Ovary (tissue), 9 donors: ENCODE results near the gene DCP1B. TPM values are rescaled to one million over a fixed set of nuclear protein-coding genes. Genes with fewer than 3 reads are reported as not detected.

Experiments used
- DNase-seq, 5 donors: peaks; one replicate each; pipeline ENCODE4 v3.0.0-alpha.2; 2019 to 2020
- H3K27ac ChIP-seq, 2 donors: fragments of 200-600 bp; one replicate each; pipeline versions ENCODE4 v1.5.1 to v1.8.0; 2019 to 2022
- H3K27me3 ChIP-seq: fragments of 200-600 bp; one replicate; pipeline ENCODE4 v1.8.0; 2022
- H3K36me3 ChIP-seq: fragments of 200-600 bp; sonication (generic); one replicate; pipeline ENCODE4 v1.5.1; 2019
- H3K4me1 ChIP-seq: one replicate; pipeline ENCODE4 v1.8.1; 2013; ENCODE audit warnings: mild to moderate bottlenecking, moderate library complexity; ENCODE audit not compliant: insufficient read depth
- H3K4me3 ChIP-seq: fragments of 200-600 bp; sonication (generic); one replicate; pipeline ENCODE4 v1.5.1; 2017
- H3K9me3 ChIP-seq, 2 donors: fragments of 200-600 bp in 1 of 2; sonication (generic) in 1 of 2; one replicate each; pipeline versions ENCODE4 v1.5.1 to v1.8.1; 2013 to 2019; ENCODE audit warnings: mild to moderate bottlenecking in 1 of 2, moderate library complexity in 1 of 2
- CTCF ChIP-seq, 3 donors: fragments of 450-650 bp in 2 of 3; fragments of 200-600 bp in 1 of 3; IDR thresholded peaks; one replicate each; pipeline versions ENCODE4 v1.5.1 to v1.8.0; 2016 to 2022; ENCODE audit warnings: antibody characterized with exemption in 3 of 3, mild to moderate bottlenecking in 1 of 3
- EP300 ChIP-seq: sonication (generic); formaldehyde crosslinking; IDR thresholded peaks from one replicate; pipeline ENCODE4 v1.6.1; 2017; ENCODE audit warnings: antibody characterized with exemption
- POLR2A ChIP-seq: fragments of 450-650 bp; IDR thresholded peaks from one replicate; pipeline ENCODE4 v1.6.1; 2017; ENCODE audit warnings: antibody characterized with exemption, mild to moderate bottlenecking, moderate library complexity
- WGBS, 3 donors: extraction: QIAGEN DNeasy Blood & Tissue Kit in 1 of 3; methylation state at CpG; one replicate each; pipeline versions ENCODE4 v1.1.5 to v1.1.7; 2013 to 2017; 5-methylcytosine and 5-hydroxymethylcytosine counted together
- intact Hi-C, 4 donors: fragments of 100-400 bp; cut with DNase I; formaldehyde crosslinking; loops; one replicate each; pipeline versions ENCODE4 v1.11.0 to v1.15.1; 2022 to 2023
- polyA plus RNA-seq, 2 donors: library from polyadenylated mRNA; stranded (reverse); fragments of 200-250 nt in 1 of 2; fragments of 350-450 nt in 1 of 2; fragmentation: Illumina TruSeq in 1 of 2; extraction: RNeasy Lipid Tissue Mini Kit (QIAGEN cat#74804) in 1 of 2; gene quantifications; one replicate each; pipeline ENCODE4 v1.2.3, GENCODE V29; 2013 to 2014
- total RNA-seq, 7 donors: library from RNA; depleted of rRNA in 2 of 7; stranded (reverse); fragments of >200 nt in 2 of 7; fragmentation: NEBNext Ultra II Directional in 3 of 7; extraction: Animal tissue kit (Norgen Biotek cat#: 25700) in 3 of 7; gene quantifications; one replicate each; pipeline versions ENCODE4 v1.1.0 to v1.2.4, GENCODE V29; 2016 to 2023
- donor health status: DM: no; HTN: no; CAD: no; lungs with moderate emphysema.
- donor health status: DM: no; HTN: no; CAD: no.
- donor health status: Bipolar disorder and iron deficiency.
- donor health status: DM: yes; HTN: yes; CAD: no.
- donor health status: DM: no; HTN: no; CAD: no.
- donor health status: DM: yes; HTN: yes; CAD: no.

DCP1B gene
- total and polyA plus RNA-seq, 9 donors, result 13.5 to 22.9 (median 17.2) TPM

- Histone ChIP-seq H3K27me3 (no peaks in the 10 kb centered on the region), H3K9me3 (no peaks in the 10 kb centered on the region), H3K27ac (no peak overlapping the region), H3K4me3 (no peak overlapping the region), H3K36me3 (no peaks in the 10 kb centered on the region), H3K4me1 (peaks cover 7% of the 10 kb centered on the region)
- DNase-seq, result no peak
- TF ChIP-seq CTCF (IDR thresholded peaks at IDR 0.05) (no peak), EP300 (no peak), POLR2A (no peak)
- 40 to 60% (median 54%) methylated on average over 12 of the region's 12 CpGs for WGBS, 3 donors
- intact Hi-C loops, result no loop called here
Measured at GRCh38 chr12:2017546-2018337, 13.5 kb upstream of the DCP1B start.

GRCh38 chr12:2016862-2017545 lies 12.7 kb upstream of the DCP1B start:
- intact Hi-C loops, result no loop called here

GRCh38 chr12:2014231-2014630 lies 10.0 kb upstream of the DCP1B start:
- DNase-seq, result no peak
- Histone ChIP-seq H3K27me3 (no peaks in the 10 kb centered on the region), H3K9me3 (no peaks in the 10 kb centered on the region), H3K4me1 (peaks cover 7% of the 10 kb centered on the region), H3K4me3 (no peak overlapping the region), H3K27ac (peak overlapping the region in 1 of 2 donors; percentile 32), H3K36me3 (no peaks in the 10 kb centered on the region)
- no peak for TF ChIP-seq CTCF (IDR thresholded peaks at IDR 0.05)
- TF ChIP-seq EP300, result no peak
- no peak for TF ChIP-seq POLR2A
- 37 to 44% (median 41%) methylated on average over 4 of the region's 4 CpGs for WGBS, 3 donors
- intact Hi-C loops, result no loop called here

More at GRCh38 chr12:2016862-2017545, 12.7 kb upstream of the DCP1B start:
- Histone ChIP-seq H3K27me3 (no peaks in the 10 kb centered on the region), H3K4me3 (no peak overlapping the region), H3K4me1 (peaks cover 7% of the 10 kb centered on the region), H3K36me3 (no peaks in the 10 kb centered on the region), H3K9me3 (no peaks in the 10 kb centered on the region), H3K27ac (no peak overlapping the region)
- 92 to 95% (median 94%) methylated on average over 9 of the region's 9 CpGs for WGBS, 3 donors
- DNase-seq, result no peak
- no peak for TF ChIP-seq POLR2A
- no peak for TF ChIP-seq CTCF (IDR thresholded peaks at IDR 0.05)
- no peak for TF ChIP-seq EP300

GRCh38 chr12:2013527-2014223 lies 9.4 kb upstream of the DCP1B start:
- TF ChIP-seq POLR2A (no peak), CTCF (IDR thresholded peaks at IDR 0.05) (no peak), EP300 (no peak)
- peak in 4 of 5 donors; percentile 37 to 66 (median 58) for DNase-seq
- Histone ChIP-seq H3K4me1 (peaks cover 7% of the 10 kb centered on the region), H3K4me3 (no peak overlapping the region), H3K36me3 (no peaks in the 10 kb centered on the region), H3K9me3 (no peaks in the 10 kb centered on the region), H3K27ac (peak overlapping the region in 1 of 2 donors; percentile 32), H3K27me3 (no peaks in the 10 kb centered on the region)
- 4% methylated on average over 4 of the region's 4 CpGs for WGBS, 3 donors
- intact Hi-C loops, result no loop called here
